Calu3 (cell line): ENCODE measurements around the gene ANKS6. TPM values are rescaled to one million over a fixed set of nuclear protein-coding genes. Genes with fewer than 3 reads are reported as not detected.

Experiments
- BruUV-seq: library from RNA; stranded (reverse); fragments of 400-500 nt; replicated peaks from 2 replicates; lab custom pipeline; 2021; lab: Mats Ljungman, UMichigan
- CTCF ChIA-PET: fragments of 300-600 bp; sonication (Branson Sonifier 250); formaldehyde crosslinking; loops from one replicate; lab custom pipeline; 2022; ENCODE audit warnings: antibody characterized with exemption; lab: Charles Lee
- DNase-seq: peaks from one replicate; pipeline ENCODE4 v3.0.0; 2022
- H3K27ac Mint-ChIP-seq: one replicate; pipeline ENCODE4 v1.8.0; 2022; ENCODE audit warnings: mixed read lengths; ENCODE audit not compliant: unreplicated experiment
- H3K27me3 Mint-ChIP-seq: one replicate; pipeline ENCODE4 v1.8.0; 2022; ENCODE audit warnings: mixed read lengths; ENCODE audit not compliant: unreplicated experiment
- H3K36me3 Mint-ChIP-seq: one replicate; pipeline ENCODE4 v1.8.0; 2022; ENCODE audit warnings: mild to moderate bottlenecking, moderate library complexity, mixed read lengths; ENCODE audit not compliant: insufficient read depth, unreplicated experiment
- H3K4me1 Mint-ChIP-seq: one replicate; pipeline ENCODE4 v1.8.0; 2022; ENCODE audit warnings: mild to moderate bottlenecking, low read depth, mixed read lengths; ENCODE audit not compliant: unreplicated experiment
- H3K4me3 Mint-ChIP-seq: one replicate; pipeline ENCODE4 v1.8.0; 2022; ENCODE audit warnings: mild to moderate bottlenecking, low read depth, moderate library complexity, mixed read lengths; ENCODE audit not compliant: unreplicated experiment
- H3K9me3 Mint-ChIP-seq: one replicate; pipeline ENCODE4 v1.8.0; 2022; ENCODE audit warnings: low read depth, mixed read lengths; ENCODE audit not compliant: unreplicated experiment
- CTCF ChIP-seq: fragments of 200-600 bp; IDR thresholded peaks from one replicate; pipeline ENCODE4 v1.8.0; 2022; ENCODE audit warnings: antibody characterized with exemption; ENCODE audit not compliant: unreplicated experiment
- intact Hi-C: fragments of 100-400 bp; cut with micrococcal nuclease; formaldehyde crosslinking; loops from one replicate; pipeline ENCODE4 v1.10.0; 2022; ENCODE audit not compliant: unreplicated experiment
- total RNA-seq: library from RNA; stranded (reverse); gene quantifications from 2 replicates; pipeline ENCODE4 v1.2.3, GENCODE V29; 2022

The ANKS6 gene
- total RNA-seq, 1 experiment from 2014 or later, result 31.5 TPM

DNA sequence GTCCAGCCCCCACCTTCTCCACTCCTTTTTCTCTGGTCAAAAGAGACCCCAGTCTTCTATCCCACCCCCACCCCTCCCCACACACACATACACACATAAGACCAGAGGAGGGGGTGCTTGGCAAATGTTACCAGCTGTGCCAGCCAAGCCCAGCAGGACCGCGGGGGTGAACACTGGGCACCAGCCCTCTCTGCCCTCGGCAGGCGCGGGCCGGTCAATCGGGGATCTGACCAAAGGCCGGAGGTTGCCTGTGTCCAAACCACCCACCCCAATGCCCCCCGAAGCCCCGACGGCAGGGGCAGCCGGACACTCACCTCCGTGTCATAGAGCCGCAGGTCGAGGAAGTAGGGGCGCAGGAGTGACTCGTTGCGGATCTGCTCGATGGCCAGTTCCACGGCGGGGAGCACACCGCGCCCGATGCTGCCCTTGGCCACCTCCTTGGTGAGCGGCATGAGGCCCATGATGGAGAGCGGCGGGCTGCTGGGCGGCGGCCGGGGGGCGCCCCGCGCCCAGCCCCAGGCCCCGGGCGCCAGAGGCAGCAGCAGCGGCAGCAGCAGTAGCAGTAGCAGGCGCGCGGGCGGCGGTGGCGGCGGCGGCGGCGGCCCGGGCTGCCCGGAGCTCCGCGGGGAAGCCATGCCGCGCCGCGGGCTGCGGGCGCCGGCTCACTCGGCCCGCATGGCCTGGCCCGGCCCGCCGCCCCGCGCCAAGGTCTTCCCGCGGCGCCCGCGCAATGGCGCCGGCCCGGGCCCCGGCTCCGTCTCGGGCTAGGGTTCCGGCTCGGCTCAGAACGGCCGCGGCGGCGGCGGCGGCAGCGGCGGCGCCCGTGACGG lies 88.0 kb downstream of the ANKS6 start:
- TF ChIP-seq CTCF, result no peak
- Mint-ChIP-seq H3K9me3 (no peaks in the 10 kb centered on the region), H3K27me3 (peaks cover 85% of the 10 kb centered on the region), H3K4me1 (no peaks in the 10 kb centered on the region), H3K27ac (no peak overlapping the region), H3K4me3 (peak overlapping the region; percentile 43), H3K36me3 (no peaks in the 10 kb centered on the region)
- DNase-seq, result no peak
- CTCF ChIA-PET, result no interaction called here
- intact Hi-C loops, result loop anchor here (10.0 kb wide), 2 partner anchors 134 to 394 kb away; no protein-coding TSS in a partner anchor
- no TSS peak for BruUV-seq

GRCh38 chr9:98707166-98708102 lies 88.9 kb downstream of the ANKS6 start:
- Mint-ChIP-seq H3K4me3 (peak overlapping the region; percentile 43), H3K27ac (no peak overlapping the region), H3K9me3 (no peaks in the 10 kb centered on the region), H3K27me3 (peaks cover 87% of the 10 kb centered on the region), H3K36me3 (no peaks in the 10 kb centered on the region), H3K4me1 (no peaks in the 10 kb centered on the region)
- CTCF ChIA-PET, result no interaction called here
- peak; percentile 57 for DNase-seq
- no TSS peak for BruUV-seq
- intact Hi-C loops, result loop anchor here (10.0 kb wide), 2 partner anchors 133 to 393 kb away; no protein-coding TSS in a partner anchor
- TF ChIP-seq CTCF, result peak; percentile 6

DNA sequence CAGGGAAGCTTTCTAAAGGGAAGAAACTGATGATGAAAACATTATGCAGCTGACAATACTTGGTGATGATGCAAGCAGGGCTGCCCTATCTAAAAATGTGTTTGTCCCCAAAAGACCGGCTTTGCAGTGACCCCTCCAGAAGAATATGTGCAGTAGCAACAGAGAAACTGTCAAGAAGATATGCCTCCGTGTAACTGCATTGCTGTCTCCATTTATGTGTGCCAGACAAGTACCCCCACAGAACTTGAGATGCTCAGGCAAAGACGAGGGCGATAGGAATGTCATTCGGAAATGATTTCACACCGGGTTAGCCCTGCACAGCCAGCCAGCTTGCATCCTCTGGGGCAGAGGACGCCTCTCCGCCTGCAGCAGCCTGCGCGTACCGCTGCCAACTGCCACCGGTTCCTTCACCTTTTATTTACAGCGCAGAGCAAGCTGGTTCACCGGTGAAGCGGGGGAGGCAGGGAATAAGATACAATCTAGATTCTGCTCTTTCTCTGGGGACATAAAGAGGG lies 89.6 kb downstream of the ANKS6 start:
- Mint-ChIP-seq H3K36me3 (no peaks in the 10 kb centered on the region), H3K4me3 (peak overlapping the region; percentile 21), H3K9me3 (no peaks in the 10 kb centered on the region), H3K4me1 (no peaks in the 10 kb centered on the region), H3K27me3 (peaks cover 87% of the 10 kb centered on the region), H3K27ac (no peak overlapping the region)
- intact Hi-C loops, result loop anchor here (10.0 kb wide), 2 partner anchors 132 to 392 kb away; no protein-coding TSS in a partner anchor
- CTCF ChIA-PET, result no interaction called here
- DNase-seq, result peak; percentile 2
- TF ChIP-seq CTCF, result no peak
- no TSS peak for BruUV-seq

- H3K4me3 Mint-ChIP-seq, result no peak overlapping the region
- no peaks in the 10 kb centered on the region for H3K36me3 Mint-ChIP-seq
- peaks cover 91% of the 10 kb centered on the region for H3K27me3 Mint-ChIP-seq
- CTCF ChIA-PET, result no interaction called here
- TF ChIP-seq CTCF, result no peak
- intact Hi-C loops, result loop anchor here (10.0 kb wide), 2 partner anchors 128 to 388 kb away; no protein-coding TSS in a partner anchor
- no peaks in the 10 kb centered on the region for H3K9me3 Mint-ChIP-seq
- BruUV-seq, result no TSS peak
- no peaks in the 10 kb centered on the region for H3K4me1 Mint-ChIP-seq
- no peak overlapping the region for H3K27ac Mint-ChIP-seq
- DNase-seq, result no peak
These were observed 93.4 kb downstream of the ANKS6 start for GRCh38 chr9:98702835-98703380.
